HEK293 (cell line): ENCODE measurements around the gene SOAT2.

Experiments
- CTCF ChIA-PET: fragments of 350-600 bp; formaldehyde crosslinking; extraction: SDS; loops from one replicate; lab custom pipeline; 2021; ENCODE audit warnings: antibody characterized with exemption; lab: Yijun Ruan, JAX
- POLR2A ChIA-PET: fragments of 300-600 bp; formaldehyde crosslinking; extraction: SDS; loops from one replicate; lab custom pipeline; 2020; ENCODE audit warnings: antibody characterized with exemption, inconsistent platforms; lab: Yijun Ruan, JAX
- H3K27ac ChIP-seq: fragments of 200-500 bp; sonication (Bioruptor generic); 2 replicates; pipeline ENCODE4 v1.5.1; 2014; ENCODE audit warnings: low read depth, low read length, control low read depth, inconsistent platforms; ENCODE audit errors: extremely low read depth
- H3K36me3 ChIP-seq, 2 experiments: fragments of 200-500 bp in 1 of 2; sonication (Bioruptor generic) in 1 of 2; 1 replicate in 1 of 2; 2 replicates in 1 of 2; pipeline ENCODE4 v1.5.1; 2014 to 2017; ENCODE audit warnings: inconsistent platforms in 2 of 2, low read length in 2 of 2; ENCODE audit not compliant: control insufficient read depth in 2 of 2, insufficient read depth in 1 of 2
- H3K4me1 ChIP-seq: fragments of 200-500 bp; sonication (Bioruptor generic); 2 replicates; pipeline ENCODE4 v1.5.1; 2014; ENCODE audit warnings: mild to moderate bottlenecking, low read length, inconsistent platforms; ENCODE audit not compliant: control insufficient read depth, insufficient read depth
- H3K4me3 ChIP-seq: 2 replicates; pipeline ENCODE4 v1.5.1; 2011; ENCODE audit warnings: low read depth, mild to moderate bottlenecking, control low read depth, low read length, moderate library complexity
- H3K9me3 ChIP-seq: fragments of 200-500 bp; sonication (Bioruptor generic); 2 replicates; pipeline ENCODE4 v1.5.1; 2014; ENCODE audit warnings: low read depth, low read length, inconsistent platforms; ENCODE audit not compliant: control insufficient read depth, insufficient read depth
- BCL11B ChIP-seq: fragments of 450-650 bp; formaldehyde crosslinking; IDR thresholded peaks from 2 replicates; pipeline ENCODE4 v1.5.1; 2016; ENCODE audit warnings: low read depth, missing biosample characterization, missing genetic modification characterization
- GLIS1 ChIP-seq: fragments of 450-650 bp; formaldehyde crosslinking; IDR thresholded peaks from 2 replicates; pipeline ENCODE4 v1.5.1; 2016; ENCODE audit warnings: missing biosample characterization, missing genetic modification characterization
- GLIS2 ChIP-seq: fragments of 450-650 bp; formaldehyde crosslinking; IDR thresholded peaks from 2 replicates; pipeline ENCODE4 v1.5.1; 2016; ENCODE audit warnings: missing biosample characterization, missing genetic modification characterization
- ZBTB20 ChIP-seq: fragments of 450-650 bp; formaldehyde crosslinking; IDR thresholded peaks from 2 replicates; pipeline ENCODE4 v1.5.1; 2016; ENCODE audit warnings: missing biosample characterization, missing genetic modification characterization
- ZBTB48 ChIP-seq: fragments of 450-650 bp; formaldehyde crosslinking; IDR thresholded peaks from 2 replicates; pipeline ENCODE4 v1.5.1; 2016; ENCODE audit warnings: missing biosample characterization, missing genetic modification characterization
- ZFP69B ChIP-seq: fragments of 450-650 bp; formaldehyde crosslinking; IDR thresholded peaks from 2 replicates; pipeline ENCODE4 v1.5.1; 2016; ENCODE audit warnings: missing biosample characterization, missing genetic modification characterization
- ZNF10 ChIP-seq: fragments of 450-650 bp; formaldehyde crosslinking; IDR thresholded peaks from 2 replicates; pipeline ENCODE4 v1.5.1; 2017; ENCODE audit warnings: missing biosample characterization, missing genetic modification characterization
- ZNF138 ChIP-seq: fragments of 450-650 bp; formaldehyde crosslinking; IDR thresholded peaks from 2 replicates; pipeline ENCODE4 v1.5.1; 2016; ENCODE audit warnings: missing biosample characterization, missing genetic modification characterization, borderline replicate concordance
- ZNF19 ChIP-seq: fragments of 450-650 bp; formaldehyde crosslinking; IDR thresholded peaks from 2 replicates; pipeline ENCODE4; 2016; ENCODE audit warnings: missing biosample characterization, missing genetic modification characterization, low read depth
- ZNF350 ChIP-seq: fragments of 450-650 bp; formaldehyde crosslinking; IDR thresholded peaks from 2 replicates; pipeline ENCODE4 v1.5.0; 2017; ENCODE audit warnings: missing biosample characterization, mild to moderate bottlenecking, missing genetic modification characterization
- ZNF426 ChIP-seq: fragments of 450-650 bp; formaldehyde crosslinking; IDR thresholded peaks from 2 replicates; pipeline ENCODE4 v1.5.1; 2017; ENCODE audit warnings: missing biosample characterization, missing genetic modification characterization, mild to moderate bottlenecking, inconsistent platforms, moderate library complexity
- ZNF560 ChIP-seq: fragments of 450-650 bp; formaldehyde crosslinking; IDR thresholded peaks from 2 replicates; pipeline ENCODE4 v1.5.1; 2017; ENCODE audit warnings: missing biosample characterization, missing genetic modification characterization, borderline replicate concordance
- ZNF76 ChIP-seq: fragments of 450-650 bp; formaldehyde crosslinking; IDR thresholded peaks from 2 replicates; pipeline ENCODE4; 2016; ENCODE audit warnings: low read depth, missing biosample characterization, missing genetic modification characterization, borderline replicate concordance
- ZNF843 ChIP-seq: fragments of 450-650 bp; formaldehyde crosslinking; IDR thresholded peaks from 2 replicates; pipeline ENCODE4 v1.5.1; 2016; ENCODE audit warnings: missing biosample characterization, missing genetic modification characterization
- TF ChIP-seq, protein P1 (sequence below): fragments of 450-650 bp; IDR thresholded peaks from 2 replicates; pipeline ENCODE4 v1.5.1; 2018; ENCODE audit warnings: missing biosample characterization, missing genetic modification characterization
- TF ChIP-seq, protein P2 (sequence below): fragments of 450-650 bp; formaldehyde crosslinking; IDR thresholded peaks from 2 replicates; pipeline ENCODE4 v1.5.1; 2016; ENCODE audit warnings: missing biosample characterization, missing genetic modification characterization
- TF ChIP-seq, protein P3 (sequence below): IDR thresholded peaks from 2 replicates; pipeline ENCODE4 v1.6.1; 2011; ENCODE audit warnings: mild to moderate bottlenecking, low read depth, low read length, borderline replicate concordance

SOAT2 gene

DNA sequence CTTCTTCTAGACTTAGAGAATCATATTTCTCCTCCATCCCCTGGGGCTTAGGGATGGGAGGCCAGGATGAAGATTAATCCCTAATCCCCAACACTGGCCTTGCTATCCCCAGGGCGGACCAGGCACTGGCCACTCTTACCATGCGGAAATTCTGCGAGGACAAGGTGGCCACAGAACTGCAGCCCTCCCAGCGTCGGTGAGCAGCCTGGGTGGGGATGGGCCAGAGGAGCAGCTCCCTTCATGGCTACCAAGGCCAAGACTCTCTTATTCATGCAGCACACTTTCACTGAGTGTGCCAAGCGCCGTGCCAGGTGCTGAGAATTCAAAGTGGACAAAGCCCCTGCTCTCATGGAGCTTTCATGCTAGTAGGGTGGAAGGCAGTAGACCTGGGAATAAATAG is 46.4 kb upstream of the SOAT2 start:
- Histone ChIP-seq H3K27ac (no peak overlapping the region), H3K9me3 (no peaks in the 10 kb centered on the region), H3K4me3 (no peak overlapping the region)
- POLR2A ChIA-PET = interaction anchor here (0.9 to 1.1 kb wide), 2 partner anchors 9 to 22 kb away, joined by 4 to 5 read pairs; partner anchors contain the start of gene SPRYD3
- peak; percentile 58; the same call in 1 of the 2 replicates for TF ChIP-seq ZBTB48 (tag by site-specific recombination)
- TF ChIP-seq ZFP69B (tag by site-specific recombination) = no peak
- TF ChIP-seq, all 188 proteins: peak for 1
- H3K36me3 ChIP-seq = peaks cover 0 to 17% of the 10 kb centered on the region in 2 experiments; a peak in 1 of 3 replicates
- CTCF ChIA-PET = interaction anchor here (0.6 to 4.7 kb wide), 5 partner anchors 9 to 212 kb away, joined by 3 to 59 read pairs (median 4); no protein-coding TSS in a partner anchor
- H3K4me1 ChIP-seq = peaks cover 16% of the 10 kb centered on the region

DNA sequence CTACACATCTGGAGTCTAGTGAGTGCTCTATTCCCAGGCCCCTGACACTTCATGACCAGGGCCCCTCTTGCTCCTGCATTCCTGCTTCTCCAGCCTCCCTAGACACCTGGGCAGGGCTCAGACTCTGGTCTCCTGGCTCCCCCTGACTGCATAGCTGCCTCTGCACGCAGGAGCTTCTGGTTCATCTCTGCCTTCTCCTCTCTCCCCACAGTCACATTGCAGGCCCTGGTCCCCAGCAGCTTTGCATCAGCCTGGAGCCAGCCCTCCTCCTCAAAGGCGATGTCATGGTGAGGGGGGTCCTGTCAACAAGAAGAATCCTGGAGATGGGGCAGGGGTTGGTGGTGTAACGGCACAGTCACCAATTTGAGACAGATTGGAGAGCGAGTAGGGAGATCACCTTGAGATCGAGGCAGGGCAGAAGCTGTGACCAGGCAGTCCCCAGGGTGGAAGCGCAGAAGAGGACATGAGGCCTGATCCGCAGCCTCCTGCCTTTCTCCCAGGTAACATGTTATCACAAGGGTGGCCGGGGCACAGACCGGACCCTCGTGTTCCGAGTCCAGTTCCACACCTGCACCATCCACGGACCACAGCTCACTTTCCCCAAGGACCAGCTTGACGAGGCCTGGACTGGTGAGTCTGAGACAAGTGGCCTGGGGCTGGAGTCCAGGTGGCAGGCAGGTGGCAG is 45.3 kb upstream of the SOAT2 start:
- H3K4me3 ChIP-seq = no peak overlapping the region
- peaks cover 0 to 24% of the 10 kb centered on the region in 2 experiments; a peak in 1 of 3 replicates for H3K36me3 ChIP-seq
- POLR2A ChIA-PET = interaction anchor here (0.9 to 1.2 kb wide), 3 partner anchors 10 to 21 kb away, joined by 4 to 5 read pairs (median 4); partner anchors contain the start of gene SPRYD3
- H3K9me3 ChIP-seq = no peaks in the 10 kb centered on the region
- H3K27ac ChIP-seq = no peak overlapping the region
- CTCF ChIA-PET = interaction anchor here (0.6 to 2.0 kb wide), 2 partner anchors 8 to 10 kb away, joined by 3 to 16 read pairs; no protein-coding TSS in a partner anchor
- peaks cover 11% of the 10 kb centered on the region for H3K4me1 ChIP-seq
- TF ChIP-seq ZNF426 (no peak), GLIS1 (peak; percentile 67), ZNF560 (tag by site-specific recombination) (no peak), ZNF19 (no peak)
- TF ChIP-seq, protein P1, sequence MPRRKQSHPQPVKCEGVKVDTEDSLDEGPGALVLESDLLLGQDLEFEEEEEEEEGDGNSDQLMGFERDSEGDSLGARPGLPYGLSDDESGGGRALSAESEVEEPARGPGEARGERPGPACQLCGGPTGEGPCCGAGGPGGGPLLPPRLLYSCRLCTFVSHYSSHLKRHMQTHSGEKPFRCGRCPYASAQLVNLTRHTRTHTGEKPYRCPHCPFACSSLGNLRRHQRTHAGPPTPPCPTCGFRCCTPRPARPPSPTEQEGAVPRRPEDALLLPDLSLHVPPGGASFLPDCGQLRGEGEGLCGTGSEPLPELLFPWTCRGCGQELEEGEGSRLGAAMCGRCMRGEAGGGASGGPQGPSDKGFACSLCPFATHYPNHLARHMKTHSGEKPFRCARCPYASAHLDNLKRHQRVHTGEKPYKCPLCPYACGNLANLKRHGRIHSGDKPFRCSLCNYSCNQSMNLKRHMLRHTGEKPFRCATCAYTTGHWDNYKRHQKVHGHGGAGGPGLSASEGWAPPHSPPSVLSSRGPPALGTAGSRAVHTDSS (tag by site-specific recombination) = no peak

DNA sequence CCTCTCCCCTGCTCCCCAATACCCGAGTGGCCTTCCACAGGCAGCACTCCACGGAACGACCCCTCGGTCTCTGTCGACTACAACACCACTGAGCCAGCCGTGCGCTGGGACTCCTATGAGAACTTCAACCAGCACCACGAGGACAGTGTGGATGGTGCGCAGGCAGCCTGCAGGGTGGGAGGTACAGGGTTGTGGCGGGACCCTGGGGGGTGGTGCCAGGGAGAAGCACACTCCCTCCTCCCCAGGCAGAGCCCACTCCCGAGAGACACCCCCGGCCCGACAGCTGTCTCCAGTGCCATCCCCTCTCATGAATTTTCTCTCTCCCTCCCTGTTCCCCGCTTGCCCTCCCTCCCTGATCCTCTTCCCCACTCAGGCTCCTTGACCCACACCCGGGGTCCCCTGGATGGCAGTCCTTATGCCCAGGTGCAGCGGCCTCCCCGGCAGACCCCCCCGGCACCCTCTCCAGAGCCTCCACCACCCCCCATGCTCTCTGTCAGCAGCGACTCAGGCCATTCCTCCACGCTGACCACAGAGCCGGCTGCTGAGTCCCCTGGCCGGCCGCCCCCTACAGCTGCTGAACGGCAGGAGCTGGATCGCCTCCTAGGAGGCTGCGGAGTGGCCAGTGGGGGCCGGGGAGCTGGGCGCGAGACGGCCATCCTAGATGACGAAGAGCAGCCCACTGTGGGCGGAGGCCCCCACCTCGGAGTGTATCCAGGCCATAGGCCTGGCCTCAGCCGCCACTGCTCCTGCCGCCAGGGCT is 44.4 kb upstream of the SOAT2 start:
- CTCF ChIA-PET = interaction anchor here (1.3 kb wide), 1 partner anchor 40 kb away, joined by 4 read pairs; no protein-coding TSS in a partner anchor
- Histone ChIP-seq H3K9me3 (no peaks in the 10 kb centered on the region), H3K27ac (no peak overlapping the region), H3K4me1 (peaks cover 6% of the 10 kb centered on the region), H3K36me3 (peaks cover 0 to 31% of the 10 kb centered on the region in 2 experiments; a peak in 1 of 3 replicates), H3K4me3 (no peak overlapping the region)
- TF ChIP-seq GLIS1 = peak; percentile 90
- no peak for TF ChIP-seq ZNF76
- peak; percentile 51; the same call in 1 of the 2 replicates for TF ChIP-seq GLIS2 (tag by site-specific recombination)
- POLR2A ChIA-PET = interaction anchor here (0.6 kb wide), 1 partner anchor 175 kb away, joined by 6 read pairs; no protein-coding TSS in a partner anchor

DNA sequence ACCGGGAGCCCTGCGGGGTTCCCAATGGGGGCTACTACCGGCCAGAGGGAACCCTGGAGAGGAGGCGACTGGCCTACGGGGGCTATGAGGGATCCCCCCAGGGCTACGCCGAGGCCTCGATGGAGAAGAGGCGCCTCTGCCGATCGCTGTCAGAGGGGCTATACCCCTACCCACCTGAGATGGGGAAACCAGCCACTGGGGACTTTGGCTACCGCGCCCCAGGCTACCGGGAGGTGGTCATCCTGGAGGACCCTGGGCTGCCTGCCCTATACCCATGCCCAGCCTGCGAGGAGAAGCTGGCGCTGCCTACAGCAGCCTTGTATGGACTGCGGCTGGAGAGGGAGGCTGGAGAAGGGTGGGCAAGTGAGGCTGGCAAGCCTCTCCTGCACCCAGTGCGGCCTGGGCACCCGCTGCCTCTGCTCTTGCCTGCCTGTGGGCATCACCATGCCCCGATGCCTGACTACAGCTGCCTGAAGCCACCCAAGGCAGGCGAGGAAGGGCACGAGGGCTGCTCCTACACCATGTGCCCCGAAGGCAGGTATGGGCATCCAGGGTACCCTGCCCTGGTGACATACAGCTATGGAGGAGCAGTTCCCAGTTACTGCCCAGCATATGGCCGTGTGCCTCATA is 43.7 kb upstream of the SOAT2 start:
- no peak overlapping the region for H3K4me3 ChIP-seq
- no peaks in the 10 kb centered on the region for H3K9me3 ChIP-seq
- peaks cover 0 to 38% of the 10 kb centered on the region in 2 experiments; a peak in 1 of 3 replicates for H3K36me3 ChIP-seq
- ChIA-PET CTCF (interaction anchor here (1.3 kb wide), 1 partner anchor 39 kb away, joined by 4 read pairs; no protein-coding TSS in a partner anchor), POLR2A (interaction anchor here (0.6 to 1.1 kb wide), 2 partner anchors 20 to 176 kb away, joined by 4 to 6 read pairs; partner anchors contain the start of gene SPRYD3)
- no peak overlapping the region for H3K27ac ChIP-seq
- peaks cover 6% of the 10 kb centered on the region for H3K4me1 ChIP-seq
- no peak for TF ChIP-seq ZNF10 (tag by site-specific recombination)
- no peak for TF ChIP-seq ZNF843 (tag by site-specific recombination)
- TF ChIP-seq, protein P2, sequence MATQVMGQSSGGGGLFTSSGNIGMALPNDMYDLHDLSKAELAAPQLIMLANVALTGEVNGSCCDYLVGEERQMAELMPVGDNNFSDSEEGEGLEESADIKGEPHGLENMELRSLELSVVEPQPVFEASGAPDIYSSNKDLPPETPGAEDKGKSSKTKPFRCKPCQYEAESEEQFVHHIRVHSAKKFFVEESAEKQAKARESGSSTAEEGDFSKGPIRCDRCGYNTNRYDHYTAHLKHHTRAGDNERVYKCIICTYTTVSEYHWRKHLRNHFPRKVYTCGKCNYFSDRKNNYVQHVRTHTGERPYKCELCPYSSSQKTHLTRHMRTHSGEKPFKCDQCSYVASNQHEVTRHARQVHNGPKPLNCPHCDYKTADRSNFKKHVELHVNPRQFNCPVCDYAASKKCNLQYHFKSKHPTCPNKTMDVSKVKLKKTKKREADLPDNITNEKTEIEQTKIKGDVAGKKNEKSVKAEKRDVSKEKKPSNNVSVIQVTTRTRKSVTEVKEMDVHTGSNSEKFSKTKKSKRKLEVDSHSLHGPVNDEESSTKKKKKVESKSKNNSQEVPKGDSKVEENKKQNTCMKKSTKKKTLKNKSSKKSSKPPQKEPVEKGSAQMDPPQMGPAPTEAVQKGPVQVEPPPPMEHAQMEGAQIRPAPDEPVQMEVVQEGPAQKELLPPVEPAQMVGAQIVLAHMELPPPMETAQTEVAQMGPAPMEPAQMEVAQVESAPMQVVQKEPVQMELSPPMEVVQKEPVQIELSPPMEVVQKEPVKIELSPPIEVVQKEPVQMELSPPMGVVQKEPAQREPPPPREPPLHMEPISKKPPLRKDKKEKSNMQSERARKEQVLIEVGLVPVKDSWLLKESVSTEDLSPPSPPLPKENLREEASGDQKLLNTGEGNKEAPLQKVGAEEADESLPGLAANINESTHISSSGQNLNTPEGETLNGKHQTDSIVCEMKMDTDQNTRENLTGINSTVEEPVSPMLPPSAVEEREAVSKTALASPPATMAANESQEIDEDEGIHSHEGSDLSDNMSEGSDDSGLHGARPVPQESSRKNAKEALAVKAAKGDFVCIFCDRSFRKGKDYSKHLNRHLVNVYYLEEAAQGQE (tag by site-specific recombination) = no peak
- TF ChIP-seq ZNF138 = no peak
- no peak for TF ChIP-seq ZNF350 (tag by site-specific recombination)
- no peak for TF ChIP-seq ZBTB20
- TF ChIP-seq, protein P3, sequence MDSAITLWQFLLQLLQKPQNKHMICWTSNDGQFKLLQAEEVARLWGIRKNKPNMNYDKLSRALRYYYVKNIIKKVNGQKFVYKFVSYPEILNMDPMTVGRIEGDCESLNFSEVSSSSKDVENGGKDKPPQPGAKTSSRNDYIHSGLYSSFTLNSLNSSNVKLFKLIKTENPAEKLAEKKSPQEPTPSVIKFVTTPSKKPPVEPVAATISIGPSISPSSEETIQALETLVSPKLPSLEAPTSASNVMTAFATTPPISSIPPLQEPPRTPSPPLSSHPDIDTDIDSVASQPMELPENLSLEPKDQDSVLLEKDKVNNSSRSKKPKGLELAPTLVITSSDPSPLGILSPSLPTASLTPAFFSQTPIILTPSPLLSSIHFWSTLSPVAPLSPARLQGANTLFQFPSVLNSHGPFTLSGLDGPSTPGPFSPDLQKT = no peak
- TF ChIP-seq BCL11B (tag by site-specific recombination) = no peak
